ENCODE results near the gene PDCD11.

PDCD11 gene

GRCh38 chr10:103472005-103472404, 75.6 kb downstream of the PDCD11 start:
- no peak for TF ChIP-seq CTCF (IDR thresholded peaks at IDR 0.05)
- Histone ChIP-seq H3K27me3 (peaks cover 0 to 11% of the 10 kb centered on the region in 2 donors), H3K36me3 (no peaks in the 10 kb centered on the region), H3K9me3 (no peaks in the 10 kb centered on the region), H3K27ac (no peak overlapping the region), H3K4me3 (no peak overlapping the region), H3K4me1 (no peaks in the 10 kb centered on the region)
- no peak for DNase-seq
- intact Hi-C loops (cut with DNase I; ENCODE audit: low total_unique reads), result no loop called here

DNA sequence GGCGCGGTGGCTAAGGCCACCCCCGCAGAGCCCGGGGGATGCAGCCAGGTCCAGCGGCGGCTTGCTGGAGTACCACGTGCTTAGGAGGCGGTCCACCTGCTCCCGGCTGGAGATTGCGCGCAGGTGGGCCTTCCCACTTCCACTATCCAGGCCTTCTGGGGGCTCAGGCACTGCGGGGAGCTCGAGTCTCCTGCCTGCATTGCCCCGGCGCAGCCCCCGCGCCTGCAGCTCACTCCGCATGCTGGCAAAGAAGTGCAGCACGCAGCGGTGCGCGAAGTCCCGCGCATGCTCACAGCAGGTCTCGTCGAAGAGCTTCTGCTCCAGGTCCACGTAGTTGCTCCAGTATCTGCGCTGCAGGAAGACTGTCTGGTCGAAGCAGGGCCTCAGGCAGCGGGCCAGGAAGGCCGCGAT, 76.8 kb downstream of the PDCD11 start:
- Histone ChIP-seq H3K36me3 (no peaks in the 10 kb centered on the region), H3K27ac (no peak overlapping the region), H3K4me1 (no peaks in the 10 kb centered on the region), H3K9me3 (no peaks in the 10 kb centered on the region), H3K4me3 (no peak overlapping the region), H3K27me3 (peaks cover 0 to 13% of the 10 kb centered on the region in 2 donors)
- no peak for TF ChIP-seq CTCF (IDR thresholded peaks at IDR 0.05)
- intact Hi-C loops (cut with DNase I; ENCODE audit: low total_unique reads), result no loop called here
- DNase-seq, result no peak

- Histone ChIP-seq H3K36me3 (no peaks in the 10 kb centered on the region), H3K9me3 (no peaks in the 10 kb centered on the region), H3K4me1 (no peaks in the 10 kb centered on the region), H3K27me3 (peaks cover 0 to 15% of the 10 kb centered on the region in 2 donors), H3K27ac (no peak overlapping the region), H3K4me3 (no peak overlapping the region)
- intact Hi-C loops (cut with DNase I; ENCODE audit: low total_unique reads), result no loop called here
- no peak for TF ChIP-seq CTCF (IDR thresholded peaks at IDR 0.05)
- no peak for DNase-seq
Measured at GRCh38 chr10:103474077-103474476, 77.7 kb downstream of the PDCD11 start.

DNA sequence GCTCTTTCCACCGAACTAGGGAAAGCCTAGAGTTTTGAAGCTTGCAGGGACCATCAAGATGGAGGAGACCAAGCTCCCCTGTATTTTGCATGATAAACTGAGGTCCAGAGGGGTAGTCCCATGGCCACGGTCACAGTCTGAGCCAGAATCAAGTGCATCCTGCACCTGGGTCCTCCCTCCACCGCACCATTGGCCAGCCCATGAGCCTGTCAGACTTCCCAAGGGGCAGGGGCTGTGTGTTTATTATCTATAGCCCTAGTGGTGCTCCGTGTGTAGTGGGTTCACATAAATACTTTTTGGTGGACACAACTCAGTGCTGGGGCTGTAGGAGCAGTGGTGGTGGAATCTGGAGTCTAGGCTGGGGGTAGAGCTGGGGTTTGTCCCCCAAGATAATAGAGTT, 79.0 kb downstream of the PDCD11 start:
- Histone ChIP-seq H3K4me1 (peaks cover 0 to 2% (median 0%) of the 10 kb centered on the region in 4 donors), H3K36me3 (no peaks in the 10 kb centered on the region), H3K4me3 (no peak overlapping the region), H3K27ac (no peak overlapping the region), H3K27me3 (peaks cover 0 to 15% of the 10 kb centered on the region in 2 donors), H3K9me3 (no peaks in the 10 kb centered on the region)
- no peak for TF ChIP-seq CTCF (IDR thresholded peaks at IDR 0.05)
- intact Hi-C loops (cut with DNase I; ENCODE audit: low total_unique reads), result no loop called here
- no peak for DNase-seq

GRCh38 chr10:103476046-103476768, 79.8 kb downstream of the PDCD11 start:
- intact Hi-C loops (cut with DNase I; ENCODE audit: low total_unique reads), result no loop called here
- Histone ChIP-seq H3K4me1 (peaks cover 0 to 6% (median 0%) of the 10 kb centered on the region in 4 donors), H3K4me3 (no peak overlapping the region), H3K27me3 (peaks cover 0 to 15% of the 10 kb centered on the region in 2 donors), H3K9me3 (no peaks in the 10 kb centered on the region), H3K36me3 (no peaks in the 10 kb centered on the region), H3K27ac (no peak overlapping the region)
- no peak for DNase-seq
- no peak for TF ChIP-seq CTCF (IDR thresholded peaks at IDR 0.05)

Data from tibial artery (tissue), 4 donors.